ENCODE results near the gene IL10. TPM values are rescaled to one million over a fixed set of nuclear protein-coding genes. Genes with fewer than 3 reads are reported as not detected.

The IL10 gene
- polyA plus RNA-seq, 3 donors, result 4.1 to 68.1 (median 7.8) TPM

- intact Hi-C loops (cut with micrococcal nuclease), result no loop called here
- Histone ChIP-seq H3K79me2 (ENCODE audit: insufficient read depth, low read length) (peaks cover 100% of the 10 kb centered on the region), H3K9ac (ENCODE audit: insufficient read depth, low read length, poor library complexity, severe bottlenecking) (no peak overlapping the region), H3K4me1 (ENCODE audit: control insufficient read depth in 1 of 2, insufficient read depth in 2 of 2, low read length in 2 of 2) (peaks cover 51 to 67% of the 10 kb centered on the region in 2 donors), H3K27ac (ENCODE audit: low read depth in 1 of 2, low read length in 2 of 2) (no peak overlapping the region), H3K4me3 (replicated peaks in 1 of 3; ENCODE audit: low read depth in 2 of 3, low read length in 3 of 3) (no peak overlapping the region), H3K9me3 (replicated peaks in 1 of 2; ENCODE audit: control insufficient read depth in 1 of 2, insufficient read depth in 1 of 2, low read length in 2 of 2) (no peaks in the 10 kb centered on the region), H3K27me3 (ENCODE audit: control insufficient read depth in 2 of 2, insufficient read depth in 2 of 2, low read length in 2 of 2) (no peaks in the 10 kb centered on the region), H3K36me3 (replicated peaks in 1 of 2; ENCODE audit: control insufficient read depth in 1 of 2, insufficient read depth in 2 of 2, low read length in 2 of 2) (no peaks in the 10 kb centered on the region), H4K20me1 (ENCODE audit: insufficient read depth, low read length) (peaks cover 100% of the 10 kb centered on the region), H3K4me2 (replicated peaks; ENCODE audit: extremely low read depth, low read length, poor library complexity, severe bottlenecking) (peak overlapping the region; percentile 12), H2AFZ (ENCODE audit: insufficient read depth, low read depth, low read length, poor library complexity, severe bottlenecking) (no peak overlapping the region)
- WGBS (ENCODE audit: insufficient coverage), result no CpG with 5 or more reads among the region's 1 CpG
- peaks cover 74% of the 10 kb centered on the region for H3K4me1 Mint-ChIP-seq
- H3K27ac Mint-ChIP-seq, result peak overlapping the region in 6 of 7 donors; percentile 31 to 85 (median 70)
- H3K36me3 Mint-ChIP-seq, result peaks cover 5 to 22% of the 10 kb centered on the region in 2 donors
- TF ChIP-seq CTCF (IDR thresholded peaks at IDR 0.05), result no peak
- H3K27me3 Mint-ChIP-seq (ENCODE audit: low read depth in 3 of 3), result peaks cover 0 to 1% (median 1%) of the 10 kb centered on the region in 3 donors
- no peak for DNase-seq
- H3K4me3 Mint-ChIP-seq, result peak overlapping the region in 1 of 2 donors; percentile 63
- H3K9me3 Mint-ChIP-seq, result no peaks in the 10 kb centered on the region
Observed at GRCh38 chr1:206717674-206717989, 54.7 kb downstream of the IL10 start.

Small RNAs within 50 kb of the gene (small RNA-seq; reads per million reads assigned to genes)
- gene RF00019 (ENCODE audit: insufficient read length, low read depth), result not detected

Other genes starting within 250 kb of the IL10 start
- gene EIF2D, start 160.0 kb downstream of the IL10 start, polyA plus RNA-seq, result 10 to 100 TPM; 16.4 to 31.6 (median 16.8) TPM
- under 1 TPM in 1 of 3 donors, not detected in 2; 0.13 TPM for gene DYRK3, start 137.0 kb downstream of the IL10 start, polyA plus RNA-seq
- gene MAPKAPK2, start 87.6 kb downstream of the IL10 start, polyA plus RNA-seq, result 10 to 100 TPM in 1 of 3 donors, 1 to 10 TPM in 2; 1.6 to 56.9 (median 2.2) TPM
- under 1 TPM in 1 of 3 donors, not detected in 2; 0.41 TPM for gene IL19, start 1.7 kb downstream of the IL10 start, polyA plus RNA-seq
- not detected for gene IL20, start 93.1 kb upstream of the IL10 start, polyA plus RNA-seq
- under 1 TPM in 1 of 3 donors, not detected in 2; 0.16 TPM for gene IL24, start 124.9 kb upstream of the IL10 start, polyA plus RNA-seq
- gene FCMR, start 149.4 kb upstream of the IL10 start, polyA plus RNA-seq, result 1 to 10 TPM; 1.9 to 3.0 (median 2.2) TPM
- under 1 TPM in 1 of 3 donors, not detected in 2; 0.01 TPM for gene PIGR, start 174.0 kb upstream of the IL10 start, polyA plus RNA-seq
- not detected for gene FCAMR, start 198.0 kb upstream of the IL10 start, polyA plus RNA-seq